LNCAP (cell line): Measurements from ENCODE around the gene HLA-DOB.

Experiments used
- TF ChIP-seq, protein P1 (sequence below): fragments of 450-650 bp; IDR thresholded peaks from 2 replicates; pipeline ENCODE4 v1.5.1; 2017; ENCODE audit warnings: mild to moderate bottlenecking

Gene HLA-DOB

DNA sequence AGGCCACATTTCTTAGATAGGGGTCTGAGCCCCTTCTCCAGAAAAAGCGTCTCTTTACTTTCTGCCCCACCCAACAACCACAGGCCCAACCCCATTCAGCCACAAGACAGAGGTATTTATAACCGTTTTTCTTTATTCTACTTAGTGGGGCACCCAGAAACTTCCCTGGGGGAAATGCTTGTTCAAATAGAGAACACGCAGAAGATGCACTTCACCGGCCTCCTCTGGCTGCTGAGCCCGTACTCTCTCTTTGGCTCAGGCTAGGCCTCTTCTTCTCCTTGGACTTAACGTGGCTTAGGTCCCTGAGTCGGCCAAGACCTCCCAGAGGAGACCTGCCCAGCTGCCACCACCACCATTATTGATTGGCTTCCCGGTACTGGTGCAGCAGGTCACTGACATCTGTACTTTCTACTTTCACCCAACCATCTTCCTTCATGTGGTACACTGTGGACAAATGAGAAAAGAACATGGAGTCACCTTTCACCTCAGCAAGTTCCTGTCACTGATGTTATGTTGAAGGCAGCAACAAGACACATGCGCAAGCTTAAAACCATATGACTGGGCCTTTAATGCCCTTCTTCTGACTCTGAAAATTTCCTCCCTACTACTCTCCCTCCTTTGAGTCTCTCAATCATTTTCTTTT, 23.9 kb upstream of the HLA-DOB start:
- TF ChIP-seq, protein P1, sequence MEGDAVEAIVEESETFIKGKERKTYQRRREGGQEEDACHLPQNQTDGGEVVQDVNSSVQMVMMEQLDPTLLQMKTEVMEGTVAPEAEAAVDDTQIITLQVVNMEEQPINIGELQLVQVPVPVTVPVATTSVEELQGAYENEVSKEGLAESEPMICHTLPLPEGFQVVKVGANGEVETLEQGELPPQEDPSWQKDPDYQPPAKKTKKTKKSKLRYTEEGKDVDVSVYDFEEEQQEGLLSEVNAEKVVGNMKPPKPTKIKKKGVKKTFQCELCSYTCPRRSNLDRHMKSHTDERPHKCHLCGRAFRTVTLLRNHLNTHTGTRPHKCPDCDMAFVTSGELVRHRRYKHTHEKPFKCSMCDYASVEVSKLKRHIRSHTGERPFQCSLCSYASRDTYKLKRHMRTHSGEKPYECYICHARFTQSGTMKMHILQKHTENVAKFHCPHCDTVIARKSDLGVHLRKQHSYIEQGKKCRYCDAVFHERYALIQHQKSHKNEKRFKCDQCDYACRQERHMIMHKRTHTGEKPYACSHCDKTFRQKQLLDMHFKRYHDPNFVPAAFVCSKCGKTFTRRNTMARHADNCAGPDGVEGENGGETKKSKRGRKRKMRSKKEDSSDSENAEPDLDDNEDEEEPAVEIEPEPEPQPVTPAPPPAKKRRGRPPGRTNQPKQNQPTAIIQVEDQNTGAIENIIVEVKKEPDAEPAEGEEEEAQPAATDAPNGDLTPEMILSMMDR = no peak

DNA sequence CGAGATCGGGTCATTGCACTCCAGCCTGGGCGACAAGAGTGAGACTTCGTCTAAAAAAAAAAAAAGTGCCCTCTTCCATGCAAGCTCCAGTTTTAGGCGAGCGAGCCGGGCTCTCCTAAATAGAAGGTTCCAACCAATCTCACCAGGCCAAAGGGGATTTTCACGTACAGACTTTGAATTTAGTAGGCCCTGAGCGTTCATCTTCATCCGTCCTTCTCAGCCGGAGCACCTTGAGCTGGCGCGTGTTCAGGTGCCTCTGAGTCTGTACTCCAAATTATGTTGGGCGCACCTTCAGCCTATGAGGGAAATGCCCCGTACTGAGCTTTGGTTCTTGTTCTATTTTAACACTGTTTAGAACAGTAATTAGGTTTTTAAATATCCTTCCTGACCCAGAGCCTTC, 22.6 kb upstream of the HLA-DOB start:
- TF ChIP-seq, protein P1 = no peak

DNA sequence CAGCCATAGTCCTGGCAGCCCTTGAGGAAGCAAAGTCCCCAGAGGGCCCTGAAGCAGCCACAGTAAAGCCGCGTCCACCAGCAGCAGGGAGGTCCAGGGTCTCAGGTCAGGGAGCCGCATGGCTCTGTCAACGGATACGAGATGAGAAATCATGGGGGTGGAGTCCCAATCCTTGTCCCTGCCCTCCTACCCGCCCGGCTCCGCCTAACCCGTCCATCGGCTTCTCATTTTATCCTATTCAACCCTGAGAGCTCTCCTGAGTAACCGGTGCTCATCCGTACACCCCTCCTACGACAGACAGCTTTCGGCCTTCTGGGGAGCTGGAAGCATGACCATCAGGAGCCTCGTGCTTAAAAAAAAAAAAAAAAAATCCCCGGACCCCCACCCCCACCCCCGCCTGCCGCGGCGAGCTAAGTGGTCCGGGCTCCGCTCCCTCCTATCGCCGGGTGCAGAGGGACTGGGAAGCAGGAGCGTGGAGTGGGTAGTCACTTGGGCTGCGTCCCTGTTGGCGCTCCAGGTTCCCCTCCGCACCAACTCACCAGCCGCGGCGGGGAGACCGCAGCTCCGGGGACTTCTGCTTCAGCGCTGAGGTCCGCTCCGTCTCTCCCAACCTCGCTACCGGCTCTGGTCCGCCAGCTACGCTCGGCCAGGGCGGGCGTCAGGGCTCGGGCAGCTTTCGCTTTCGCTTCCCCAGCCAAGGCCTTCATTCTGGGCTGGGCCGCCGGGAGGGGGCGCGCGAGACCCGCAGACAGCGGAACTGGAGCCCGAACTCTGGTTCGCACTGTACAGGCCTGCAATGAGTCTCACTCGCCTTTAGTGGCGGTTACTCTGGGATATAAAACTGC, 21.5 kb upstream of the HLA-DOB start, which contains the start of gene TAP2:
Gene TAP2 (minus strand): TSS at position 626 of the 845 bp plus-strand sequence. CDS start 506 bp downstream, at position 120.
- TF ChIP-seq, protein P1 = peak; percentile 91

DNA sequence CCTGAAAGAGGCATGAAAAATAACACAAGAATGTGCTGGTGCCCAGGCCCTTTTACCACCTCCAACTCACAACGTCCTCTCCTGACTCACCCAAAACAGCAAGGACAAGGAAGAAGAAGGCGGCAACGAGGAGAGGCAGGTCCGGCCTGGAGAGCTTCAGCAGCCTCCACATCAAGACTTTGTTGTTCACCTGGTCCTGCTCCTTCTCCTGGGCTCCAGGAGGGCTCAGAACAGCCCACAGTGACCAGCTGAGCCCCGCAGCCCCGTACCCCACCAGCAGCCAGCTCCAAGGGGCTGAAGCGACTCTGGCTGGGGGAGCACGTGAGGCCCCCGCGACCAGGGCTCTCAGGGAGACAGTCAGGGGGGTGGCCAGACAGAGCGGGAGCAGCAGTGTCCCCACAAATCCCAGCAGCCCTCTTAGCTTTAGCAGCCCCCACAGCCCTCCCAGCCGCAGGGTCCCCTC, 20.9 kb upstream of the HLA-DOB start:
- TF ChIP-seq, protein P1 = no peak

DNA sequence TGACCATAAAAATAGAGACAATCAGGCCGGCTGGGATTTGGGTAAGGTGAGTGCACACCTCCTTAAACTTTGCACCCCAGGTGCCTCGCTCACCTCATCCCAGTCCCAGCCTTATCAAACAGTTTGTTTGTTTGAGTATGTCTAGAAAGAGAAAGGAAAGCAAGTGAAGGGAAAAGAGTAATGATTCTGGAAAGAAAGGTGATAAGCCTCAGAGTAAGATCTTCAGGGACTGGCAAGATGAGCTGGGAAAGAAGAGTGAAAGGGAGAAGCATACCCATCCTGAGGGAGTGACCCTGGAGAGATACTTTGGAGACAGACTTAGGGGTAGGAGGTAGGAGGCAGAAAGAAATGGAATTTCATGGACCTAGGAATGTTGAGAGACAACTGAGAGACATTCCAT, 20.1 kb upstream of the HLA-DOB start:
- TF ChIP-seq, protein P1 = no peak

DNA sequence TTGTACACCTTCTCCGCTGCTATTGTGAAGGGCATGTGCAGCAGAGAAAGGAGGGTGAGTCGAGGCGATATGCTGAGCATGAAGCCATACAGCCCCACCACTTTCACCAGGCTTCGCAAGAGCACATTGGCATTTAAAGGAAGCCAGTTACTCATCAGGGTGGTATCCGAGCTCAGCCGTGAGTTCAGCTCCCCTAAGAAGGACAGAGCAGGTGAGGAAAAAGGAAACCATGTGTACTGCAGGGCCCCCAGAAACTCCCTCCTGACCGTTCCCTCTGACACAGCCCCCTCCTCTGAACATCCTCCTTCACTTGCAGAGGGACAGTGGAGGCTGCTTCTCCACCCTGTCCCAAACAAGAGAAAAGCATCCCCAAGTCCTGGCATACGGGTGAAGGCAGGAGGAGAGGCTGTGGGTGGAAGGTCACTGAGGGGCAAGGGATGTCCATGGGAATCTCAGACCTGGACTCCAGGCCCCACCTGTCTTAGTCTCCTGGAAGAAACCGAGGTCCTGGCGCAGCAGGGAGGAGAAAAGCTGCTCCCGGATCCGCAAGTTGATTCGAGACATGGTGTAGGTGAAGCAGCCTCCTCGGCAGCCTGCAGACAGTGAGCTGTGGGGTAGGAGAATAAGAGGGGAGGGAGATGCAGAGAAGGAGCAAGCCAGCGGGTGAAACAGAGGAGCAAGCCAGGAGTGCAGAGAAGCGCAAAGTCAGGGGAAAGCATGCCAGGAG, 18.5 kb upstream of the HLA-DOB start:
- TF ChIP-seq, protein P1 = no peak

DNA sequence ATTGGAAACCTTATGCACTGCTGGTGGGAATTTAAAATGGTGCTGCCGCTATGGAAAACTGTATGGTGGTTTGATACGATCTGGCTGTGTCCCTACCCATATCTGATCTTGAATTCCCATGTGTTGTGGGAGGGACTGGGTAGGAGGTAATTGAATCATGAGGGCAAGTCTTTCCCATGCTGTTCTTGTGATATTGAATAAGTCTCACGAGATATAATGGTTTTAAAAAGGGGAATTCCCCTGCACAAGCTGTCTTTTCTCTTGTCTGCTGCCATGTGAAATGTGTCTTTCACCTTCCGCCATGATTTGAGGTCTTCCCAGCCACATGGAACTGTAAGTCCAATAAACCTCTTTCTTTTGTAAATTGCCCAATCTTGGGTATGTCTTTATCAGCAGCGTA, 16.9 kb upstream of the HLA-DOB start:
- TF ChIP-seq, protein P1 = no peak
